OCI-LY7 (cell line): ENCODE results near the gene PMCH. TPM values are rescaled to one million over a fixed set of nuclear protein-coding genes. Genes with fewer than 3 reads are reported as not detected.

Experiments
- BruUV-seq: library from RNA; stranded (reverse); fragments of 400-500 nt; replicated peaks from 2 replicates; lab custom pipeline; 2021; lab: Mats Ljungman, UMichigan
- CTCF ChIA-PET: fragments of 300-600 bp; sonication (Branson Sonifier 250); formaldehyde crosslinking; loops from one replicate; lab custom pipeline; 2022; ENCODE audit warnings: antibody characterized with exemption; ENCODE audit not compliant: unreplicated experiment; lab: Charles Lee
- POLR2A ChIA-PET: fragments of 300-600 bp; sonication (Branson Sonifier 250); formaldehyde crosslinking; loops from one replicate; lab custom pipeline; 2022; ENCODE audit warnings: antibody characterized with exemption; lab: Charles Lee
- DNase-seq: peaks from one replicate; pipeline ENCODE4 v3.0.0-alpha.2; 2015; ENCODE audit warnings: low spot score
- H2AFZ ChIP-seq: fragments of 200-600 bp; sonication (generic), shearing (Covaris generic); 2 replicates; pipeline ENCODE4 v1.6.1; 2014; ENCODE audit warnings: mild to moderate bottlenecking, antibody characterized with exemption, low read length, moderate library complexity
- H3K27ac ChIP-seq: fragments of 200-600 bp; sonication (generic); 2 replicates; pipeline ENCODE4 v1.5.1; 2014; ENCODE audit warnings: mixed run types, low read depth, mild to moderate bottlenecking, moderate library complexity, low read length, inconsistent platforms; ENCODE audit not compliant: poor library complexity, severe bottlenecking
- H3K36me3 ChIP-seq: fragments of 200-600 bp; sonication (generic); 2 replicates; pipeline ENCODE4 v1.6.1; 2014; ENCODE audit warnings: mild to moderate bottlenecking, antibody characterized with exemption, low read length, moderate library complexity, mixed read lengths; ENCODE audit not compliant: insufficient read depth
- H3K4me1 ChIP-seq: fragments of 200-600 bp; sonication (generic); 2 replicates; pipeline ENCODE4 v1.5.1; 2014; ENCODE audit warnings: mild to moderate bottlenecking, low read length; ENCODE audit not compliant: insufficient read depth, poor library complexity, severe bottlenecking
- H3K4me2 ChIP-seq: fragments of 200-600 bp; sonication (generic); 2 replicates; pipeline ENCODE4 v1.6.1; 2014; ENCODE audit warnings: mild to moderate bottlenecking, low read length
- H3K4me3 ChIP-seq: fragments of 200-600 bp; sonication (generic); 2 replicates; pipeline ENCODE4 v1.5.1; 2014; ENCODE audit warnings: mild to moderate bottlenecking, low read depth, low read length; ENCODE audit not compliant: poor library complexity, severe bottlenecking
- H3K79me2 ChIP-seq: fragments of 200-600 bp; sonication (generic); 2 replicates; pipeline ENCODE4 v1.6.1; 2016; ENCODE audit warnings: low read depth, mild to moderate bottlenecking, low read length, moderate library complexity, mixed read lengths; ENCODE audit not compliant: insufficient read depth
- H3K9me2 ChIP-seq: fragments of 200-600 bp; sonication (generic); 2 replicates; pipeline ENCODE4 v1.6.1; 2016; ENCODE audit warnings: mild to moderate bottlenecking, low read length, mixed read lengths; ENCODE audit not compliant: insufficient read depth
- H3K9me3 ChIP-seq: fragments of 200-600 bp; sonication (generic); 2 replicates; pipeline ENCODE4 v1.6.1; 2014; ENCODE audit warnings: mild to moderate bottlenecking, mixed run types, low read length, mixed read lengths
- H4K20me1 ChIP-seq: fragments of 200-600 bp; sonication (generic); 2 replicates; pipeline ENCODE4 v1.6.1; 2014; ENCODE audit warnings: mild to moderate bottlenecking, antibody characterized with exemption, low read length, moderate library complexity, mixed read lengths; ENCODE audit not compliant: insufficient read depth
- EZH2phosphoT487 ChIP-seq: fragments of 200-600 bp; sonication (generic); IDR thresholded peaks from 2 replicates; pipeline ENCODE4 v1.6.1; 2018; ENCODE audit warnings: low read depth, borderline replicate concordance, mild to moderate bottlenecking, mixed run types, antibody characterized with exemption, low read length, moderate library complexity, mixed read lengths
- intact Hi-C: fragments of 100-400 bp; cut with micrococcal nuclease; formaldehyde crosslinking; loops from one replicate; pipeline ENCODE4 v1.10.0; 2022; ENCODE audit not compliant: unreplicated experiment
- total RNA-seq, 2 experiments: library from RNA; depleted of rRNA in 1 of 2; stranded (reverse); fragments of >200 nt in 1 of 2; shearing (Covaris generic) in 1 of 2; gene quantifications; 2 replicates each; pipeline ENCODE4 v1.2.3, GENCODE V29; 2014 to 2022
- TF ChIP-seq, protein P1 (sequence below): fragments of 200-600 bp; sonication (generic); conservative IDR thresholded peaks from 2 replicates; pipeline ENCODE4 v1.5.1; 2014; ENCODE audit warnings: mild to moderate bottlenecking, antibody characterized with exemption, low read length, moderate library complexity, mixed read lengths

PMCH gene
- total RNA-seq, 2 experiments from 2014 or later: not detected

DNA sequence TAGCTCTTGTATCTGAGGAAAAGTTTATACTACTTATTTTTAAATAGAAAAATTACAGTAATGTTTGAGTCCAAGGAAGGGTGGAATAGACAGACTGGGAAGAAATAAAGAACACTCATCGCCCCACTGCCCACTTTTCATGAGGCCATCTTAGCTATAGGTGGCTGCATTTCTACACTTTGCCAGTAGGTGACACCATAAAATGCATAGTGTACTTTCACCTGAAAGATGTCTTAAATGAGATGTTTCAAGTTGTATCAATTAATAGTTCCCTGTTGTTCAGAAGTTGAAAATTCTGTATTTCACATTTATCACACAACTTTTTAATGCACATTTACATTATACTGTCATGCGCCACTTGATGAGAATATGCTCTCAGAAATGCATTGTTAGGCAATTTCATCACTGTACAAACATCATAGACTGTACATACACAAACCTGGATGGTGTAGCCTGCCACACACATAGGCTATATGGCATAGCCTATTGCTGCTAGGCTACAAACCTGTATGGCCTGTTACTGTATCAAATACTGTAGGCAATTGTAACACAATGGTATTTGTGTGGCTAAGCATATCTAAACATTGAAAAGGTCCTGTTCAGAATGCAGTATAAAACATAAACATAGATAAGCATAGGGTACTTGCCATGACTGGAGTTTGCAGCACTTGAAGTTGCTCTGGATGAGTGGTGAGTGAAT is 27.6 kb downstream of the PMCH start:
- no peak overlapping the region for H2AFZ ChIP-seq
- H3K9me2 ChIP-seq: no peaks in the 10 kb centered on the region
- H4K20me1 ChIP-seq: no peaks in the 10 kb centered on the region
- peaks cover 71% of the 10 kb centered on the region for H3K36me3 ChIP-seq
- no peaks in the 10 kb centered on the region for H3K79me2 ChIP-seq
- BruUV-seq: no TSS peak
- no peaks in the 10 kb centered on the region for H3K9me3 ChIP-seq
- H3K4me3 ChIP-seq: no peak overlapping the region
- H3K4me2 ChIP-seq: no peak overlapping the region
- ChIA-PET POLR2A (interaction anchor here (0.6 to 1.2 kb wide), 8 partner anchors 22 to 604 kb away, joined by 3 to 7 read pairs (median 3); no protein-coding TSS in a partner anchor), CTCF (interaction anchor here (0.8 to 1.4 kb wide), 2 partner anchors 9 to 227 kb away, joined by 3 to 4 read pairs; no protein-coding TSS in a partner anchor)
- no peaks in the 10 kb centered on the region for H3K4me1 ChIP-seq
- H3K27ac ChIP-seq: no peak overlapping the region
- DNase-seq: peak; percentile 24
- intact Hi-C loops: no loop called here
- no peak for TF ChIP-seq EZH2phosphoT487
- TF ChIP-seq, protein P1, sequence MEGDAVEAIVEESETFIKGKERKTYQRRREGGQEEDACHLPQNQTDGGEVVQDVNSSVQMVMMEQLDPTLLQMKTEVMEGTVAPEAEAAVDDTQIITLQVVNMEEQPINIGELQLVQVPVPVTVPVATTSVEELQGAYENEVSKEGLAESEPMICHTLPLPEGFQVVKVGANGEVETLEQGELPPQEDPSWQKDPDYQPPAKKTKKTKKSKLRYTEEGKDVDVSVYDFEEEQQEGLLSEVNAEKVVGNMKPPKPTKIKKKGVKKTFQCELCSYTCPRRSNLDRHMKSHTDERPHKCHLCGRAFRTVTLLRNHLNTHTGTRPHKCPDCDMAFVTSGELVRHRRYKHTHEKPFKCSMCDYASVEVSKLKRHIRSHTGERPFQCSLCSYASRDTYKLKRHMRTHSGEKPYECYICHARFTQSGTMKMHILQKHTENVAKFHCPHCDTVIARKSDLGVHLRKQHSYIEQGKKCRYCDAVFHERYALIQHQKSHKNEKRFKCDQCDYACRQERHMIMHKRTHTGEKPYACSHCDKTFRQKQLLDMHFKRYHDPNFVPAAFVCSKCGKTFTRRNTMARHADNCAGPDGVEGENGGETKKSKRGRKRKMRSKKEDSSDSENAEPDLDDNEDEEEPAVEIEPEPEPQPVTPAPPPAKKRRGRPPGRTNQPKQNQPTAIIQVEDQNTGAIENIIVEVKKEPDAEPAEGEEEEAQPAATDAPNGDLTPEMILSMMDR: peak; percentile 83

DNA sequence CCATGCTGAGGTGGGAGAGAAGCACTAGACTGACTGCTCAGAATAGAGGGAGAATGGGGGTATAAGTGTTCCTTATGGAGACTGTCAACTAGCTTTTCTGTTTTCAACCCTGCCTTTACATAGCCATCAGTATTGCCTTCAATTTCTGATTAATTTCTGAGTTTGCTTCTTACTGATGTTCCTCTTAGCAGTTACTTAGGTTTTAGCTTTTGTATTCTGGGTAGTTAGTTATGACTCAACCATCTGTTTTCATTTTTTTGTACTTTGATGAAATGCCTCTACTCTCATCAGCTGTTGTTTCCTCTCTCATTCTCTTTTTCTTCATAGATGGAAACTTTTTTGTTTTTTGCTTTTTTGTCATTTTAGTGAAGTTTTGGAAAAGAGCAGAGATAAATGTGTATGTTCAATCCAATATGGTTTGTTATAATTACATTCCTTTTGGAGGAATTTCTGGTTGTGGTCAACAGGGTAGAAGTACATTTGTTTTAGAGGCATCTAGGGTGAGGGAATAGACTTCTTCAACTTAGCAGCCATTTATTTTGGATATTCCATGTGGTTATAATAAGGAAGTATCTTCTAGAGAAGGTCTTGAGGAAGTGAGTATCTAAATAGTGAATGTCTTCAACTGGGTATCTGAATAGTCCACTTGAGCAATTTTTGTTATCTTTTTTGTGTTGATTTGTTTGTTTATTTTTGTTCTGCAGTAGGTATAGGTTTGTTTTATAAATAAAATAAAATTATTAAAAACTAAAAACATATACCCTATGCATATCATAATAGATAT is 29.6 kb downstream of the PMCH start:
- H2AFZ ChIP-seq: no peak overlapping the region

More for the DNA sequence above, 29.6 kb downstream of the PMCH start:
- intact Hi-C loops: no loop called here
- no peaks in the 10 kb centered on the region for H4K20me1 ChIP-seq
- no peak for DNase-seq
- no peak overlapping the region for H3K4me3 ChIP-seq
- no peaks in the 10 kb centered on the region for H3K9me3 ChIP-seq
- no peak overlapping the region for H3K27ac ChIP-seq
- H3K4me2 ChIP-seq: no peak overlapping the region
- BruUV-seq: no TSS peak
- CTCF ChIA-PET: no interaction called here
- TF ChIP-seq, protein P1: no peak
- no peak for TF ChIP-seq EZH2phosphoT487
- no peaks in the 10 kb centered on the region for H3K4me1 ChIP-seq
- H3K36me3 ChIP-seq: peaks cover 70% of the 10 kb centered on the region
- no peaks in the 10 kb centered on the region for H3K9me2 ChIP-seq
- POLR2A ChIA-PET: interaction anchor here (0.7 to 1.1 kb wide), 4 partner anchors 10 to 155 kb away, joined by 3 to 4 read pairs (median 3); no protein-coding TSS in a partner anchor
- H3K79me2 ChIP-seq: no peaks in the 10 kb centered on the region
